H1 (cell line): Measurements from ENCODE around the gene CFAP157.

ENCODE experiments used
- EZH2 ChIP-seq: fragments of 200-600 bp; sonication (generic); IDR thresholded peaks from 2 replicates; pipeline ENCODE4 v1.7.1; 2012; ENCODE audit warnings: low read depth, mild to moderate bottlenecking, moderate library complexity, low read length, inconsistent platforms; ENCODE audit not compliant: severe bottlenecking
- MAFK ChIP-seq: IDR thresholded peaks from 2 replicates; pipeline ENCODE4 v1.6.1; 2012; ENCODE audit warnings: low read depth, mild to moderate bottlenecking, improper control_type of control experiment, low read length
- NRF1 ChIP-seq: IDR thresholded peaks from 2 replicates; pipeline ENCODE4 v1.6.1; 2011; ENCODE audit warnings: mild to moderate bottlenecking, low read depth, low read length, improper control_type of control experiment
- PHF8 ChIP-seq: fragments of 200-600 bp; sonication (generic); conservative IDR thresholded peaks from 2 replicates; pipeline ENCODE4 v1.7.1; 2012; ENCODE audit warnings: low read depth, mild to moderate bottlenecking, inconsistent platforms, low read length, moderate library complexity
- POLR2A ChIP-seq, 2 experiments: IDR thresholded peaks; 1 replicate in 1 of 2; 2 replicates in 1 of 2; pipeline ENCODE4 v1.6.1; 2011; ENCODE audit warnings: low read depth in 2 of 2, low read length in 2 of 2, mild to moderate bottlenecking in 2 of 2; ENCODE audit errors: control extremely low read depth in 1 of 2
- POLR2AphosphoS5 ChIP-seq: IDR thresholded peaks from 2 replicates; pipeline ENCODE4 v1.6.1; 2011; ENCODE audit warnings: low read depth, low read length
- RAD21 ChIP-seq, 2 experiments: IDR thresholded peaks in 1 of 2; conservative IDR thresholded peaks in 1 of 2; 2 replicates each; pipeline ENCODE4 v1.6.1; 2011; ENCODE audit warnings: low read depth in 2 of 2, low read length in 2 of 2, improper control_type of control experiment in 1 of 2, inconsistent platforms in 1 of 2, mild to moderate bottlenecking in 1 of 2, moderate library complexity in 1 of 2
- TCF12 ChIP-seq: IDR thresholded peaks from 2 replicates; pipeline ENCODE4 v1.6.1; 2011; ENCODE audit warnings: low read depth, mild to moderate bottlenecking, low read length
- TF ChIP-seq, protein P1 (sequence below), 3 experiments: IDR thresholded peaks; 1 replicate in 2 of 3; 2 replicates in 1 of 3; pipeline versions ENCODE4 v1.5.1 to v1.6.1; 2011; ENCODE audit warnings: low read length in 3 of 3, mild to moderate bottlenecking in 3 of 3, inconsistent platforms in 2 of 3, low read depth in 1 of 3, moderate library complexity in 1 of 3; ENCODE audit not compliant: insufficient read depth in 1 of 3; ENCODE audit errors: control extremely low read depth in 1 of 3
- TF ChIP-seq, protein P2 (sequence below): IDR thresholded peaks from 2 replicates; pipeline ENCODE4 v1.6.1; 2011; ENCODE audit warnings: low read depth, mild to moderate bottlenecking, low read length; ENCODE audit not compliant: insufficient read depth

- no peak for TF ChIP-seq PHF8
- no peak for TF ChIP-seq MAFK
- TF ChIP-seq, protein P1, sequence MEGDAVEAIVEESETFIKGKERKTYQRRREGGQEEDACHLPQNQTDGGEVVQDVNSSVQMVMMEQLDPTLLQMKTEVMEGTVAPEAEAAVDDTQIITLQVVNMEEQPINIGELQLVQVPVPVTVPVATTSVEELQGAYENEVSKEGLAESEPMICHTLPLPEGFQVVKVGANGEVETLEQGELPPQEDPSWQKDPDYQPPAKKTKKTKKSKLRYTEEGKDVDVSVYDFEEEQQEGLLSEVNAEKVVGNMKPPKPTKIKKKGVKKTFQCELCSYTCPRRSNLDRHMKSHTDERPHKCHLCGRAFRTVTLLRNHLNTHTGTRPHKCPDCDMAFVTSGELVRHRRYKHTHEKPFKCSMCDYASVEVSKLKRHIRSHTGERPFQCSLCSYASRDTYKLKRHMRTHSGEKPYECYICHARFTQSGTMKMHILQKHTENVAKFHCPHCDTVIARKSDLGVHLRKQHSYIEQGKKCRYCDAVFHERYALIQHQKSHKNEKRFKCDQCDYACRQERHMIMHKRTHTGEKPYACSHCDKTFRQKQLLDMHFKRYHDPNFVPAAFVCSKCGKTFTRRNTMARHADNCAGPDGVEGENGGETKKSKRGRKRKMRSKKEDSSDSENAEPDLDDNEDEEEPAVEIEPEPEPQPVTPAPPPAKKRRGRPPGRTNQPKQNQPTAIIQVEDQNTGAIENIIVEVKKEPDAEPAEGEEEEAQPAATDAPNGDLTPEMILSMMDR (IDR thresholded peaks at IDR 0.05; ENCODE audit: control extremely low read depth in 1 of 3, insufficient read depth in 1 of 3, low read depth in 1 of 3, low read length in 3 of 3) = no peak
- TF ChIP-seq NRF1 = no peak
- TF ChIP-seq POLR2AphosphoS5 = no peak
- TF ChIP-seq RAD21 (IDR thresholded peaks at IDR 0.05 in 1 of 2, conservative IDR thresholded peaks at IDR 0.05 in 1 of 2; ENCODE audit: low read depth in 2 of 2, low read length in 2 of 2) = no peak
- TF ChIP-seq, protein P2, sequence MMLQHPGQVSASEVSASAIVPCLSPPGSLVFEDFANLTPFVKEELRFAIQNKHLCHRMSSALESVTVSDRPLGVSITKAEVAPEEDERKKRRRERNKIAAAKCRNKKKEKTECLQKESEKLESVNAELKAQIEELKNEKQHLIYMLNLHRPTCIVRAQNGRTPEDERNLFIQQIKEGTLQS = no peak
- TF ChIP-seq TCF12 = no peak
- no peak for TF ChIP-seq POLR2A (IDR thresholded peaks at IDR 0.05; ENCODE audit: control extremely low read depth in 1 of 2, low read depth in 2 of 2, low read length in 2 of 2)
- TF ChIP-seq EZH2 = no peak
These were observed 20.1 kb downstream of the CFAP157 start for GRCh38 chr9:127726871-127727270.
